Suppressor macrophage treated with lipopolysaccharide for 4 hours (primary cell): ENCODE results near the gene UBXN10.

ENCODE experiments used
- DNase-seq: peaks from one replicate; pipeline ENCODE4 v3.0.0-alpha.2; 2020

The UBXN10 gene

GRCh38 chr1:20185834-20186782 is at the start of gene UBXN10, which contains the start of gene PLA2G2C:
TSS of gene UBXN10 (plus strand) at chr1:20186096. CDS start at chr1:20190562, 4,466 bp downstream.
TSS of gene PLA2G2C (minus strand) at chr1:20186518. CDS start at chr1:20177363, 9,155 bp downstream.
- DNase-seq: no peak

- DNase-seq: no peak
These were observed 49.6 kb upstream of the UBXN10 start for GRCh38 chr1:20136249-20136648.

GRCh38 chr1:20137055-20137454 is 48.8 kb upstream of the UBXN10 start:
- no peak for DNase-seq

- no peak for DNase-seq
These were observed 48.3 kb upstream of the UBXN10 start for GRCh38 chr1:20137604-20138003.

- DNase-seq: no peak
These were observed 47.5 kb upstream of the UBXN10 start for GRCh38 chr1:20138346-20138745.

GRCh38 chr1:20138961-20139550 is 46.8 kb upstream of the UBXN10 start, which contains the start of gene PLA2G2F:
TSS of gene PLA2G2F (plus strand) at chr1:20139323. CDS start at chr1:20139428, 105 bp downstream.
- DNase-seq: no peak

GRCh38 chr1:20139776-20140612 is 45.9 kb upstream of the UBXN10 start:
- no peak for DNase-seq

- DNase-seq: no peak
These were observed 44.9 kb upstream of the UBXN10 start for GRCh38 chr1:20141001-20141400.

- DNase-seq: no peak
These were observed 44.4 kb upstream of the UBXN10 start for GRCh38 chr1:20141466-20141865.

- DNase-seq: no peak
These were observed 43.7 kb upstream of the UBXN10 start for GRCh38 chr1:20142001-20142710.

GRCh38 chr1:20143318-20143717 is 42.6 kb upstream of the UBXN10 start:
- DNase-seq: no peak

GRCh38 chr1:20143734-20144565 is 41.9 kb upstream of the UBXN10 start:
- no peak for DNase-seq

- DNase-seq: no peak
These were observed 37.9 kb upstream of the UBXN10 start for GRCh38 chr1:20147846-20148570.

- DNase-seq: no peak
These were observed 37.1 kb upstream of the UBXN10 start for GRCh38 chr1:20148571-20149500.

- DNase-seq: no peak
These were observed 36.1 kb upstream of the UBXN10 start for GRCh38 chr1:20149601-20150325.

- DNase-seq: no peak
These were observed 35.6 kb upstream of the UBXN10 start for GRCh38 chr1:20150326-20150705.

GRCh38 chr1:20150969-20151368 is 34.9 kb upstream of the UBXN10 start:
- DNase-seq: no peak

- peak; percentile 82 for DNase-seq
These were observed 33.8 kb upstream of the UBXN10 start for GRCh38 chr1:20151906-20152598.
